GM19193 (cell line): ENCODE measurements around the gene MCUB.

Experiments
- POLR2A ChIP-seq: IDR thresholded peaks from 4 replicates; pipeline ENCODE4 v1.6.1; 2011; ENCODE audit not compliant: insufficient read depth, insufficient read length; ENCODE audit errors: extremely low read depth

MCUB gene

DNA sequence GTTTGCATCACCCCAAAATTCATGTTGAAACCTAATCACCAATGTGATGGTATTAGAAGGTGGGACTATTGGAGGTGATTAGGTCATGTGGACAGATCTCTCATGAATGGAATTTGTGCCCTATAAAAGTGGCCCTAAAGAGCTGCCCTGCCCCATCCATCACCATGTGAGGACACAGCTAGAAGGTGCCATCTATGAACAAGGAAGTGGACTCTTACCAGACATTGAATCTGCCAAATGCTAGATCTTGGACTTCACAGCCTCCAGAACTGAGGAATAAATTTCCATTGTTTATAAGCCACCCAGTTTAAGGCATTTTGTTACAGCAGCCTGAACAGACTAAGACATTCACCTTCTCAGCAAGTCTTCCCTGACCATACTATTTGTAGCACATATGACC, 162.3 kb downstream of the MCUB start:
- TF ChIP-seq POLR2A: no peak

DNA sequence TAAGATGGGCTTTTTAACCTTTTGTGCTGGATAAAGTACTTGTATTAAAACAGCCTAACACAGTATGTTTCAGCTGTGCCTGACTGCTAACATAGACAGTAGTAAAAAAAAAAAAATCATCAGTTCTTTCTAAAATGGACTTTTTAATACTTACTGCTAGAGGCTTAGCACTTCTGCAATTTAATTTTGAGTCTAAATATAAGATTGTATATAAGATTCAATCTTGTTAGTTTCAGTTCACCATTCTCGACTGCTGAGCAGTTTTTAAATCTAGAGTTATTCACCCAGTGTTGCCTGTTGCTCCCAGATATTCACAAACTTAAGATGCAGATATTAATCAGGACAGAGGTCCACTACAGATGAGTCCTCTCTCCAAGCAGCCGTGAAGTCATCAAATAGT, 163.1 kb downstream of the MCUB start:
- no peak for TF ChIP-seq POLR2A

DNA sequence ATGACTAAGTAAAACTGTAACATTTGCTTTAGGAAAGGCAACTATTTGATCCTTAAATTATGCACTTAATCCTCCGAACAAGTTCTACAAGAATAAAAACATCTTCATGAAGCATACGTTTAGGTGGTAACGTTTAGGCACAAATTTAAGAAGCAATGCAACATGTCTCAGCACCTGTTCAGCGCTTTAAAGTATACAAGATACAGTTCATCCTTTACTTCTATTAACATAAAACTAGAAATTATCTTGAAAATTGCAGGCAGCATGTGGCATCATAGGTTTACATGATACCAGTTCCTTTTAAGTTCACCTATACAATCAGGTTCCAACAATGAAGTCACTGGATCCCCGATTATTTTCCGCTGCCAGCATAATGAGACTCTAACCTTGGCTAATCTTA, 168.3 kb downstream of the MCUB start:
- TF ChIP-seq POLR2A: no peak

DNA sequence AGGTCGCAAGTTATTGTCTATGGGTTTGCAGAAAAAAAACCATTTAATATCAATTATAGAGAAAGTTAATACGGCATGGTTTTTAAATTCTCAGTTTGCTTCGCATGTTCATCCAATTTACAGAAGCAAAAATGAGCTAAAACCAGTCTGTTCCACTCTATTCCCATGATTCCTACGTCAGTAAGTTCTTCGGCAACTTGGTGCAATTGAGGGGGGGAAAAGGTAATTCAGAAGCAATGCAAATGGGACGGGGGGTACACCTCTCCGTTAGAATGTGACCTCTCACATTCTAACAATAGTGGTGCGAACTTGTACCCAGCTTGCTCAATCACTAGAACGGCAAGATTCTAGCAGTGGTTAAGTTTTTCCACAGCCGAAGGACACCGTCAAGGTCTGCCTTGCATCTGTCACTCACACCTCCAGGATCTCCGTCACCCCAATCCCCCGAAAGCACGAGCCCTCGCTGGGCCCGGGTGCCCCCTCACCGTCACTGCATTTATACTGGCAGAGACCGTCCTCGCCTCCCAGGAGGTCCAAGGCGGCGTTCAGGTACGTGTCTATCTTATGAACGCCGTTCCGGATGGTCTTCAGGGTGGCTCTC, 169.2 kb downstream of the MCUB start:
- TF ChIP-seq POLR2A: no peak

DNA sequence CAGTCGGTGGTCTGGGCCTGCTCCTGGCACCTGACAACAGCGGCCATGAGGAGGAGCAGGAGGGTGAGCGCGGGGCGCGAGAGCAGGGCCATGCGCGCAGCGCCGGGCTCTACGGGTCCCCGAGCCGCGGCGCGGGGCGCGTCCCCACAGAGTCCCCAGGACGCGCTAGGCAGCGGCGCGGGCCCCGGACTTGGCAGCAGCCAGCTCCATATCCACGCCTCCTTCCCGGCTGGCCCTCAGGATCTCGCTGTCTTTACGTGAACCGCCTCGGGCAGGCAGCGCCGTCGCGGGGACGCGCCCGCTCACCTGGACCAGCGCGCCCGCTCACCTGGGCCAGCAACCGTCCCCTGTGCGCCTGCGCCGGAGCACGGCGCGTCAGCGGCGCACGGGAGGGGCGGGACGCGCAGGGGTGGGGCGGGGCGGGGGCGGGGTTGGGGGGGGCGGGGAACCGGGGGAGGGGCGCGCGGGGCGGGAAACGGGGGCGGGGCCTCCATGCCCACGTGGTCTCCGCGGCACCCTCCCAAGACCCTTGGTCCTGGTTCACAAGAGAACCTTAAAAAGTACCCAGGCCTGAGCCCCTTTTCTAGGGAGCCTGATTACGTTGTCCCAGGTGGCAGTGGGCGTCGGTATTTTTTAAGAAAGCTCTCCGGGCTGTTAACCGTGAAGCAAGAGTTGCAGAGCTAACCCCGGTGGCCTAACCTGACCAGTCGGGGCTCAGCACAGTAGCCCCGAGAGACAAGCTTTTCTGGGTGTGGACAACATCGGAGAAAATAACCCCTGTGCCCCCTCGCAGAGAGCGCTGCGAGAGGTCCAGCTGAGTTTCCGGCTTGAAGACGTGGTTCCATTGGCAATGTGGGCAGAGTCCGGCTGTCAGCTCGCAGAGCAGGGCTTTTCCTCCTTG, 169.9 kb downstream of the MCUB start, which contains the start of gene PLA2G12A:
Gene PLA2G12A (minus strand): TSS at position 353 of the 901 bp plus-strand sequence. CDS start 261 bp downstream, at position 92.
- TF ChIP-seq POLR2A: peak; percentile 41

DNA sequence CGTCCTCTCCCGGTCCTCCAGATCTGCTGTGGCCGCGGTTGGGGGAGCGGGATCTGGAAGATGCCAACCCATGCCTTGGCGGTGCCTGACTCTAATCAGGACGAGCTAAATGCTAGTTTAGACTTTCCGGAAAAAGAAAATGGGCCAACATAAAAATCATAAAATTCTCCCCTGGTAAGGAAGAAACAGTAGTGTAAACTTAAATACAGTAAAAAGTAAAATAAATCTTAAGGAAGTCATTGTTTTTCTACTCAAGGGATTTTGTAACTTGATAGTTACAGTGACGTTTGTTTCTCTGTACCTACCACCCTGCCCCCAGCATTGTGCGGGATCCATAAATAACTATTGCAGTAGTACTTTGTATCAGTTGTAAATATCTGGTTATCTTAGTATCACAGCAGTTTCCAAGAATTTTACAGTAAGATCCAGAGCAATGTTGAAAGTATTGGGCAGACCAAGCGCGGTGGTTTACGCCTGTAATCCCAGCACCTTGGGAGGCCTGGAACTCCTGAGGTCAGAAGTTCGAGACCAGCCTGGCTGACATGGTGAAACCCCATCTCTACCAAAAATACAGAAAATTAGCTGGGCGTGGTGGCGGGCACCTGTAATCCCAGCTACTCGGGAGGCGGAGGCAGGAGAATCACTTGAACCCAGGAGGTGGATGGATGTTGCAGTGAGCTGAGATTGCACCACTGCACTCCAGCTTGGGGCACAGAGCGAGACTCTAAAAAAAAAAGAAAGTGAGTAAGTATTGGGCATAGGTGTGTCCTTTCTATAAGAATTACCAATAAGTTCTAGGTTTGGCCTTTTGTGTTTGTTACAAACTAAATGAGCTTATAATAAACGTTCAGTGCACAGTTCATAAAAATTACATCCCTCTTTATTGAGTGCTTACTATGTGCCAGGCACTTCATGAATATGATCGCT, 170.8 kb downstream of the MCUB start:
- TF ChIP-seq POLR2A: no peak

DNA sequence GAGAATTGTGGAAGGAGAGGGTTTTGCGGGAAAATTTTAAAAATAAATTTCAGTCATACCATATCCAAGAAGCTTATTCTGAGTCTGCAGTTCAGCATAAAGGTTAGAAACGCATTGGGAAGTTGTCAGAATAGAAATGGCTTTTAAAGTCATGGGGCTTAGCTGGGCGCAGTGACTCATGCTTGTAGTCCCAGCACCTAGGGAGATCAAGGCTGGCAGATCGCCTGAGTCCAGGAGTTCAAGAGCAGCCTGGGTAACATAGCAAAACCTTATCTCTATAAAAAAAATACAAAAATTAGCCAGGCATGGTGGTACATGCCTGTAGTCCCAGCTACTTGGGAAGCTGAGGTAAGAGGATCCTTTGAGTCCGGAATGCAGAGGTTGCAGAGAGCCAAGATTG, 173.7 kb downstream of the MCUB start:
- TF ChIP-seq POLR2A: no peak

DNA sequence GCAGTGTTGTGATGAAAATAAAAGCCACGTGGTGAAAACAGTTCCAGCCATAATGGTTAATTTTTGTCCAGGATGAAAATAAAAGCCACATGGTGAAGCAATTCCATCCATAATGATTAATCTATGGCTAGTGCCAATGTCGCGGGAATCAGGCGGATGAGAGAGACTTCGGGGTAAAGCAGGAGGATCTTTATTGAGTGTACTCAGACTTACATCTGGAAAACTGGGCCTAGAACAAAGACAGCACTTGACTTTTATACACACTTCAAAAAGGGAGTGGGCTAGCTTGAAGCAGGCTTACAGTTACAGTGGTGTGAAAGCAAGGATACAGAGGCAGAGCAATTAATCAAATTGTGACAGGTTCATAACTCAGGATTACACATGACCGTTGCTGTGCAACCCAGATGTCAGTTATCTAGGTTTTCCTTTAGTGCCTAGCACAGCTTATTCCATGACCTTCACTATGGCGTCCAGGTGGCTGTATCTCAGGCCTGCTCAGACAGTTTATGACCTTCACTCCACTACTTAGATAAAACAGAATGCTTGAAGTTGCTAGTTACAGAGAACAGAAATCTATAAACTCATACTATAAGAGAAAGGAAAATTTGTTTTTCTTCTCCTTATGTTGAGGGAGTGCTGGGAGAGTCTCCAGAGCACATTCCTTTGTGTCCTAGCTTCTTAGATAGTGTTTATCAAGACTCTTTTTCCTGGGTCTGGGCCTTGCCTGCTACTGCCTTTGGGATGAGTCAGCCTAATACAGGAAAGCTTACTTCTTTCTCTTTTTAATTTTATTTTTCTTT, 175.7 kb downstream of the MCUB start:
- TF ChIP-seq POLR2A: no peak
